T follicular helper cell (primary cell): ENCODE data around the gene LPAR3.
A peak's percentile ranks its signal among the peaks of the same experiment; 100 is the strongest.

ENCODE experiments used
- DNase-seq: peaks from one replicate; pipeline ENCODE4 v3.0.0-alpha.2; 2020; ENCODE audit warnings: low read depth

Gene LPAR3

GRCh38 chr1:84774669-84775534 lies 118.1 kb downstream of the LPAR3 start:
- DNase-seq = no peak

- no peak for DNase-seq
Measured at GRCh38 chr1:84773933-84774497, 119.0 kb downstream of the LPAR3 start.

GRCh38 chr1:84773195-84773594 lies 119.8 kb downstream of the LPAR3 start:
- no peak for DNase-seq

- DNase-seq = peak; percentile 52
Measured at GRCh38 chr1:84772428-84772943, 120.5 kb downstream of the LPAR3 start.

GRCh38 chr1:84771895-84772294 lies 121.1 kb downstream of the LPAR3 start:
- DNase-seq = no peak

GRCh38 chr1:84770481-84770880 lies 122.5 kb downstream of the LPAR3 start:
- no peak for DNase-seq

GRCh38 chr1:84769636-84770035 lies 123.4 kb downstream of the LPAR3 start:
- DNase-seq = no peak

- no peak for DNase-seq
Measured at GRCh38 chr1:84768634-84769033, 124.4 kb downstream of the LPAR3 start.

- no peak for DNase-seq
Measured at GRCh38 chr1:84763912-84764680, 128.9 kb downstream of the LPAR3 start.

- no peak for DNase-seq
Measured at GRCh38 chr1:84762664-84763063, 130.3 kb downstream of the LPAR3 start.
